ENCODE data around the gene PVRIG.

DNA sequence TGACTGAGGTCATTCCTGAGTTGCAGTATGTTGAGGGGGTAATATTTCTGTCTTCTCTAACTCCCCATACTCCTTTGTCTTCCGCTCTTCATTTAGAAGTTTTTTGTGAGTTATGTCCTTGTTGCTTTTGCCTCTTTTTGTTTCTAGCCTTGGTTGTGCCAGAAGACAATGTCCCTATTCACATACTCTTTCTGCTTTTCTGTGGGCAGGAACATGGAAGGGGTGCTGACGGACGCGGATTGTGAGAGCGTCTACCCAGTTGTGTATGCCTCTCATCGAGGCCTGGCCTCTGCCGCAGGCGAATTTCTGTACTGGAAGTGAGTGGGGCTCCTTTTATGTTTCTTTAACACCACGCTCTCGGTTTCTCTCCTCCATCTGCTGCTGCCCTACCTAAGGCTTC lies 21.5 kb upstream of the PVRIG start:
- TF ChIP-seq, protein P1, sequence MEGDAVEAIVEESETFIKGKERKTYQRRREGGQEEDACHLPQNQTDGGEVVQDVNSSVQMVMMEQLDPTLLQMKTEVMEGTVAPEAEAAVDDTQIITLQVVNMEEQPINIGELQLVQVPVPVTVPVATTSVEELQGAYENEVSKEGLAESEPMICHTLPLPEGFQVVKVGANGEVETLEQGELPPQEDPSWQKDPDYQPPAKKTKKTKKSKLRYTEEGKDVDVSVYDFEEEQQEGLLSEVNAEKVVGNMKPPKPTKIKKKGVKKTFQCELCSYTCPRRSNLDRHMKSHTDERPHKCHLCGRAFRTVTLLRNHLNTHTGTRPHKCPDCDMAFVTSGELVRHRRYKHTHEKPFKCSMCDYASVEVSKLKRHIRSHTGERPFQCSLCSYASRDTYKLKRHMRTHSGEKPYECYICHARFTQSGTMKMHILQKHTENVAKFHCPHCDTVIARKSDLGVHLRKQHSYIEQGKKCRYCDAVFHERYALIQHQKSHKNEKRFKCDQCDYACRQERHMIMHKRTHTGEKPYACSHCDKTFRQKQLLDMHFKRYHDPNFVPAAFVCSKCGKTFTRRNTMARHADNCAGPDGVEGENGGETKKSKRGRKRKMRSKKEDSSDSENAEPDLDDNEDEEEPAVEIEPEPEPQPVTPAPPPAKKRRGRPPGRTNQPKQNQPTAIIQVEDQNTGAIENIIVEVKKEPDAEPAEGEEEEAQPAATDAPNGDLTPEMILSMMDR (conservative IDR thresholded peaks at IDR 0.05; ENCODE audit: low read length): no peak
- no peak for TF ChIP-seq EZH2phosphoT487 (IDR thresholded peaks at IDR 0.05; ENCODE audit: borderline replicate concordance)

All from Loucy (cell line).